AML-193 (cell line): ENCODE results near the gene PRMT1.

ENCODE experiments used
- DNase-seq, 2 experiments: peaks; one replicate each; lab custom pipeline; 2025; lab: John Stamatoyannopoulos, UW

The PRMT1 gene

DNA sequence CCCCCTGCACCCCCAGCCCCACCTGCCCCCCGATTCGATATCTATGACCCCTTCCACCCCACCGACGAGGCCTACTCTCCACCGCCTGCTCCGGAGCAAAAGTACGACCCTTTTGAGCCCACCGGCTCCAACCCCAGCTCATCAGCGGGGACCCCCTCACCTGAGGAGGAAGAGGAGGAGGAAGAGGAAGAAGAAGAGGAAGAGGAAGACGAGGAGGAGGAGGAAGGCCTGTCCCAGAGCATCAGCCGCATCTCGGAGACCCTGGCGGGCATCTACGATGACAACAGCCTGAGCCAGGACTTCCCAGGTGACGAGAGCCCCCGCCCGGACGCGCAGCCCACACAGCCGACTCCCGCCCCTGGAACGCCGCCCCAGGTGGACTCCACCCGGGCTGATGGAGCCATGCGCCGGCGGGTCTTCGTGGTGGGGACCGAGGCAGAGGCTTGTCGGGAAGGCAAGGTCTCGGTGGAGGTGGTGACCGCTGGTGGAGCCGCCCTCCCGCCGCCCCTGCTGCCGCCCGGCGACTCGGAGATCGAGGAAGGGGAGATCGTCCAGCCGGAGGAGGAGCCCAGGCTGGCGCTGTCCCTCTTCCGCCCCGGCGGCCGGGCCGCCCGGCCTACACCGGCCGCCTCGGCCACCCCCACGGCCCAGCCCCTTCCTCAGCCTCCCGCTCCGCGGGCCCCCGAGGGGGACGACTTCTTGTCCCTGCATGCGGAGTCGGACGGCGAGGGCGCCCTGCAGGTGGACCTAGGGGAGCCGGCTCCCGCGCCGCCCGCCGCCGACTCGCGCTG lies 25.8 kb upstream of the PRMT1 start:
- DNase-seq: no peak

DNA sequence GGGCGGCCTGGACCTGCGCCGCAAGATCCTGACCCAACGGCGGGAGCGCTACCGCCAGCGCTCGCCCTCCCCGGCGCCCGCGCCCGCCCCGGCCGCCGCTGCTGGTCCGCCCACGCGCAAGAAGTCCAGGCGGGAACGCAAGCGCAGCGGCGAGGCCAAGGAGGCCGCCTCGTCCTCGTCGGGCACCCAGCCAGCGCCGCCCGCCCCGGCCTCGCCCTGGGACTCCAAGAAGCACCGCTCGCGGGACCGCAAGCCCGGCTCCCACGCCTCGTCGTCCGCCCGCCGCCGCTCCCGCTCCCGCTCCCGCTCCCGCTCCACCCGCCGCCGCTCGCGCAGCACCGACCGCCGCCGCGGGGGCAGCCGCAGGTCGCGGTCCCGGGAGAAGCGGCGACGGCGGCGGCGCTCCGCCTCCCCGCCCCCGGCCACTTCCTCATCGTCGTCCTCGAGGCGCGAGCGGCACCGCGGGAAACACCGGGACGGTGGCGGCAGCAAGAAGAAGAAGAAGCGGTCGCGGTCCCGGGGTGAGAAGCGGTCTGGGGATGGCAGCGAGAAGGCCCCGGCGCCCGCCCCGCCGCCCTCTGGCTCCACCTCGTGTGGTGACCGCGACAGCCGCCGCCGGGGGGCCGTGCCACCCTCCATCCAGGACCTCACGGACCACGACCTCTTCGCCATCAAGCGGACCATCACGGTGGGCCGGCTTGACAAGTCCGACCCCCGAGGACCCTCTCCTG lies 25.1 kb upstream of the PRMT1 start:
- DNase-seq: no peak

DNA sequence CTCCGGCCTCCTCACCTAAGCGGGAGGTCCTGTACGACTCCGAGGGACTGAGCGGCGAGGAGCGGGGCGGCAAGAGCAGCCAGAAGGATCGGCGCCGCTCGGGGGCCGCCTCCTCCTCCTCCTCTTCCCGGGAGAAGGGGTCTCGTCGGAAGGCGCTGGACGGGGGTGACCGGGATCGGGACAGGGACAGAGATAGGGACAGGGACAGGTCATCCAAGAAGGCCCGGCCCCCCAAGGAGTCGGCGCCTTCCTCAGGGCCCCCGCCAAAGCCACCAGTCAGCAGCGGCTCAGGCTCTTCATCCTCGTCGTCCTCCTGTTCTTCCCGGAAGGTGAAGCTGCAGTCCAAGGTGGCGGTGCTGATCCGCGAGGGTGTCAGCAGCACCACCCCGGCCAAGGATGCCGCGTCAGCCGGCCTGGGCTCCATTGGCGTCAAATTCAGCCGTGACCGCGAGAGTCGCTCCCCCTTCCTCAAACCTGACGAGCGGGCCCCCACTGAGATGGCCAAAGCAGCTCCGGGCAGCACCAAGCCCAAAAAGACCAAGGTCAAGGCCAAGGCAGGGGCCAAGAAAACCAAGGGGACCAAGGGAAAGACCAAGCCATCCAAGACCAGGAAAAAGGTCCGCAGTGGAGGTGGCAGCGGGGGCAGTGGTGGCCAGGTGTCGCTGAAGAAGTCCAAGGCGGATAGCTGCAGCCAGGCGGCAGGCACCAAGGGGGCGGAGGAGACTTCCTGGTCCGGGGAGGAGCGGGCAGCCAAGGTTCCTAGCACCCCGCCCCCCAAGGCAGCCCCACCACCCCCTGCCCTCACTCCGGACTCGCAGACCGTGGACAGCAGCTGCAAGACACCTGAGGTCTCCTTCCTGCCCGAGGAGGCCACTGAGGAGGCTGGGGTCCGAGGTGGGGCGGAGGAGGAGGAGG lies 24.3 kb upstream of the PRMT1 start:
- no peak for DNase-seq

DNA sequence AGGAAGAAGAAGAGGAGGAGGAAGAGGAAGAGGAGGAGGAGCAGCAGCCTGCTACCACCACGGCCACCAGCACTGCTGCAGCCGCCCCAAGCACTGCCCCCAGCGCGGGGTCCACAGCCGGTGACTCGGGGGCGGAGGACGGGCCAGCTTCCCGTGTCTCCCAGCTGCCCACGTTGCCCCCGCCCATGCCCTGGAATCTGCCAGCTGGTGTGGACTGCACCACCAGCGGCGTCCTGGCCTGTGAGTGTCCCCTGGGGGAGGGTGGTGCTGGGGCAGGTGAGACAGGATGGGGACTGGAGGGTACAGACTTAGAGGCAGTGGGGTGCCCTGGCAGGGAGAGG lies 23.6 kb upstream of the PRMT1 start:
- no peak for DNase-seq

DNA sequence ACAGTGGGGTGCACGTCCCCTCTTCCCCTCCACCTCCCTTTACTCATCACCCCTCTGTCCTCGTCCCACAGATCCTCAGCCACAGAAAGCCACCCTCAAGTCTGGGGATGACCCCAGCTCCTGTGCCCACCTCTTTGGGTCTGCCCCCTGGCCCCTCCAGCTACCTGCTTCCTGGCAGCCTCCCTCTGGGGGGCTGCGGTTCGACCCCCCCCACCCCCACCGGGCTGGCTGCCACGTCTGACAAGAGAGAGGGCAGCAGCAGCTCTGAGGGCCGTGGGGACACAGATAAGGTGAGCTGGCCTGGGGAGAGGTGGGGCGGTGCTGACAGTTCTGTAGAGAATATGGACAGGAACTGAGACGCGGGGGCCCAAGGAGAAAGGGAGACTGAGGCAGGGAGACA lies 22.5 kb upstream of the PRMT1 start:
- DNase-seq: no peak

DNA sequence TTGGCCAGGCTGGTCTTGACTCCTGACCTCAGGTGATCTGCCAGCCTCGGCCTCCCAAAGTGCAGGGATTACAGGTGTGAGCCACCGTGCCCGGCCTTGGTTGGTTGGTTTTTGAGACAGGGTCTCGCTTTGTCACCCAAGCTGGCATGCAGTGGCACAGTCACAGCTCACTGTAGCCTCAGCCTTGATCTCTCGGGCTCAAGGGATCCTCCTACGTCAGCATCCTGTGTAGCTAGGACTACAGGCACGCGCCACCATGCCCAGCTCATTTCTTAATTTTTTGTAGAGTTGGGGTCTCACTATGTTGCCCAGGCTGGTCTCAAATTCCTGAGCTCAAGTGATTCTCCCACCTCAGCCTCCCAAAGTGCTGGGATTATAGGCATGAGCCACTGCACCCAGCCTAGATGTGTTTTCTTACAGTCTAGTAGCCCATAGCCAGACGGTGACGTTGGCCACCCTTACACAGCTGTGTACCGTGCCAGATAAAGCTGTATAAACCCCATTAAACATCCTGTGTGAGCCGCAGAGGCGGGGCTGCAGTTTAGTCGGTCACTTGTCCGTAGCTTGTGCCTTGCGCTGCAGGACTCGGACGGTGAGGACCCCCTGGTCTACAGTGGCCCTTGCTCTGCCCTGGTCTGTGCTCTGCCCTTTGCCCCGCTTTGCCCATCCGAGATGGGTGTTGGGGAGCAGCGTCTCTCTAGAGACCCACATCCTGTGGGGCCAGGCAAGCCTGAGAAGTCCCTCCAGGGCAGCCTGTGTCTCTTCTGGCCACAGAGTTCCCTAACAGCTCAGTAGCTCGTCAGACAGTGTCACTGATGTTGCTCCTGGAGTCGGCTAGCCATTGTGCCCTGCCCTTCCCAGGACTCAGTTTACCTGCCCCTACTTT lies 21.3 kb upstream of the PRMT1 start:
- no peak for DNase-seq

DNA sequence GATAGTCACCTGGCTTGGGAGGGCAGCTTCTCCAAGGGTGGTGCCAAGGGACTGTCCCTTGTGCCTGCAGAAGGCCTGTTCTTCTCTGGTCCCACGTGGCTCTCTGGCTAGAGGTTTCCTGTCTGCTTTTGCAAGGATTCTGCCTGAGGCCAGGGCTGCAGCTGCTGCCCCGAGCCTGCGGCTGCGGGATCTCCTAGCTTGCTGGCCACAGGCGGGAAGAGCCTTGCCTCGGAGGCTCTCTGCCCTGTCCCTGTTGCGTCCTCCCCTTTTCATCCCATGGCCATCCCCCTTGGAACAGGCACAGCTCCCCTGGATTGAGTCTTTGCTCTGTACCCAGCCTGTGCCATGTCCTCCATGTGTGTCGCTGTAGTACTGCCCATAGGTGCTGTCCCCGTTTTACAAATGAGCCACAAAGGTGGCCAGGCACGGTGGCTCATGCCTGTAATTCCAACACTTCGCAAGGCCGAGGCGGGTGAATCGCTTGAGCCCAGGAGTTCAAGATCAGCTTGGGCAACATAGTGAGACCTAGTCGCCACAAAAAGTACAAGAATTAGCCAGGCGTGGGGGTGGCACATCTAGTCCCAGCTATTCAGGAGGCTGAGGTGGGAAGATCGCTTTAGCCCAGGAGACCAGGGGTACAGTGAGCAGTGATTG lies 20.5 kb upstream of the PRMT1 start:
- no peak for DNase-seq

GRCh38 chr19:49657493-49658138 lies 19.5 kb upstream of the PRMT1 start:
- no peak for DNase-seq

DNA sequence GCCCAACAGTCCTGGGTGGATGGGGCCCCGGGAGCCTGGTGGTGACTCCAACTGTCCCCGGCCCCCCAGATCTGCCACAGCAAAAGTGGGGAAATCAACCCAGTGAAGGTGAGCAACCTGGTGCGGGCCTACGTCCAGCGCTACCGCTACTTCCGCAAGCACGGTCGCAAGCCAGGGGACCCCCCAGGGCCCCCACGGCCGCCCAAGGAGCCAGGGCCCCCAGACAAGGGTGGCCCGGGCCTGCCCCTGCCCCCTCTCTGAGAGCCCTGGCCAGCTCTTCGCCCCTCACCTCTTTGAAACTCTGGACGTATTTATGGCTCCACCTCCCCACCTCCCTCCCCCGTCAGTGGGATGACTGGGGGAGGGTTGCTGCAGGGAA lies 18.9 kb upstream of the PRMT1 start:
- no peak for DNase-seq

- no peak for DNase-seq
Observed at GRCh38 chr19:49658566-49659442, 18.3 kb upstream of the PRMT1 start.

DNA sequence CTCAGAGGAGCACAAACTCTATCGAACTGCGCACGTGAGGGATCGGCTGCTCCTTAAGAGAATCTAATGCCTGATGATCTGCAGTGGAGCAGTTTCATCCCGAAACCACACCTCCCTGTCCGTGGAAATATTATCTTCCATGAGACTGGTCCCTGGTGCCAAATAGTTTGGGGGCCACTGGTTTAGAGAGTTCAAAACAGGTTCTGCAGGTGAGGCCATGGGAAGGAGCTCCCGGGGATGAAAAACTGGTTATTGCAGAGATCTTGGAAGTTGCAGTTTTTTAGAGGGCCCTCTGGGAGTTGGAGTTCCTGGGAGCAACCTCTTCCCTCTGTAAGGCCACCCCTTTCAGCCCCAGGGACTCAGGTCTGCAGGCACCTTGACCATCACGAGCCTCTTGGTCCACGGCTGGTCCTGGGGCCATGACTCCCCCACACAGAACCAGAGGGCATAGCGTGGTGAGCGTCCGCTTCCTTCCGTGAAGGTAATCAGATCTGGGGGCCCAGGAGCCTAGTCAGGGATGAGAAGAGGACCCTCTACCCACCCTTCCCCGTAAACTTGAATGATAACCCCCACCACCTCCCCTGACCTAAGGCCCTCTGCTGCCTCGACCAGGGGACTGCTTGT lies 16.6 kb upstream of the PRMT1 start:
- DNase-seq: no peak

DNA sequence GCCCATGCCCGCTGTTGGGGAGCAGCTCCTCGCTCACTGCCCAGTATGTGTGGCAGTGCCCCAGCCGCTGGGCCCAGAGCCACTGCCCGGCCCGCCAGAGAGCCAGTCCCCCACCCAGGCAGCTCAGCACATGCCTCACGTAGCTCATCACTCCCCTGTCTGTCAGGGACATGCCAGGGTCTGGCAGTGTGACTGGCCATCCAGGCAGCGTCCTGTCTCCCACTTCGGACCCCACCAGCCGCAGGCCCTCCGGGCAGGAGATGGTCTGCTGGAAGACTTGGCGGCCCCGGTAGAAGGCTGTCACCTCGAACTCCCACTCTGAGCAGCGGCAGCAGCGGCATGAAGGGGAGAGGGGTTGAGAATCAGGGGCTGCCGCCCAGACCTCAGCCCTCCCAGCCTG lies 15.1 kb upstream of the PRMT1 start:
- DNase-seq: no peak

DNA sequence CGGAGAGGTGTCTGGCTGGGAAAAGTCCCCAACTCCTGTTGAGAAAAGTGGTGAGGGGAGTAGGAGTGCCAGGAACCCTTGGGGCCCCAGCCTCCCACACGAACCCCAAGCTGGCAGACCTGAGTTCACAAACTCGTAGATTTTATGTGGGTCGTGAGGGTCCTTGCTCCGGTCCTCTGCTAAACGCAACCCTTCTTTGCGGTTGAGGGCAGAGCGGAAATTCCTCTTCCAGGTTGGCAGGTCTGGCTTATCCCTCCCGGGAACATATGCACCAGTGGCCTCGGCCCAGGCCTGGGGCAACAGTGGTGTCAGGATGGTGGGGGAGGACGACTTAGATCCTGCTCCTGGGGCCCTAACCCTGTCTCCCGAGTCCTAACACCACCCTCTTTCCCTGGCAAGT lies 13.8 kb upstream of the PRMT1 start:
- no peak for DNase-seq

GRCh38 chr19:49664171-49665035 lies 12.7 kb upstream of the PRMT1 start:
- peak; percentile 47 to 51 for DNase-seq

GRCh38 chr19:49665036-49665350 lies 12.1 kb upstream of the PRMT1 start:
- DNase-seq: no peak

DNA sequence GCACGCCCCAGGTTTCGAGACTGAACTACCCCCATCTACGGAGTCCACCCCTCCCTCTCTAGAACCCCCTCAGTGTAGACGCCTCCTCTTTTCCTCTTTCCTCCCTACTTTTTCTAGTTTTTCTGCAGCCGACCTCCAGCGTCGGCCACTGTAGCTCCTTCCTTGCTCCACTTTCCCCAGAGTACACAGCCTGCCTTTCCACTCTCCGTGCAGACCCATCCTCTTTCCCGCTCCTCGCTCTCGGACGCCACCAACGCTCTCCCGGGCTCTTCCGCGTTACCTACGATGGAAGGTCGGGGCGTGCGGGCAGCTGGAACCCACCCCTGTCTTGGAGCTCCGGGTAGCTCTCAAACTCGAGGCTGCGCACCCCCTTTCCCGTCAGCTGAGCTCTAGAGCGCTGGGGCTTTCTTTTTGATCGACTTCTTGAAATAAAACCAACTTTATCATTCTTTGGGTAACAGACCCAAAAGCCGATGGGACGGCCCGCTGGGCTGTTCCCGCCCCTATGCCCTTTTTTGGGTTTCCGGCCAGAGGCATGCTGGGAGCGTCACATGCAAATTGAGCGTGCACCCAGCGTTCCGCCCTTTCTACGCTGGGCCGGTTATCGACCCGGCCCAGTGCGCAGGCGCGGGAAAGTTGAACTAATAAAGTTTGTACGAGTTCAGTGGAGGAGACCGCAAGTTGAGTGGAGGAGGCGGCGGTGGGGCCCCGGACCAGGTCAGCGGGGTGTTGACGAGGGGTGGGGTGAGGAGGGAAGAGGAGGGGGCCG lies 11.5 kb upstream of the PRMT1 start, which contains the start of the genes BCL2L12 and IRF3:
Gene BCL2L12, plus strand, starts transcription at position 583 of the 769 bp plus-strand sequence. CDS start 760 bp downstream, outside the sequence.
Gene IRF3, minus strand, starts transcription at position 507 of the 769 bp plus-strand sequence. CDS start 1,019 bp downstream, outside the sequence.
- peak; percentile 91 to 95 for DNase-seq

GRCh38 chr19:49666120-49666444 lies 11.0 kb upstream of the PRMT1 start:
- DNase-seq: no peak
